HepG2 (cell line): ENCODE results near the gene DYSF. TPM values are rescaled to one million over a fixed set of nuclear protein-coding genes. Genes with fewer than 3 reads are reported as not detected.
A peak's percentile ranks its signal among the peaks of the same experiment; 100 is the strongest.

Experiments used
- BATF2 ChIP-seq: sonication (generic); formaldehyde crosslinking; IDR thresholded peaks from 2 replicates; pipeline ENCODE4 v1.8.0; 2022; ENCODE audit warnings: mild to moderate bottlenecking, missing genetic modification reagents, moderate library complexity
- BCLAF1 ChIP-seq: fragments of 450-650 bp; IDR thresholded peaks from 2 replicates; pipeline ENCODE4 v1.6.1; 2017; ENCODE audit warnings: mild to moderate bottlenecking
- GABPA ChIP-seq, 2 experiments: IDR thresholded peaks; 2 replicates each; pipeline ENCODE4 v1.6.1; 2011 to 2016; ENCODE audit warnings: low read depth in 2 of 2, low read length in 1 of 2, missing biosample characterization in 1 of 2, missing genetic modification characterization in 1 of 2
- HMGXB4 ChIP-seq, 2 experiments: sonication (generic) in 1 of 2; formaldehyde crosslinking in 1 of 2; IDR thresholded peaks; 2 replicates each; pipeline versions ENCODE4 v1.4.0 to v1.6.1; 2018 to 2020; ENCODE audit warnings: missing genetic modification reagents in 2 of 2, borderline replicate concordance in 1 of 2, low read depth in 1 of 2, mild to moderate bottlenecking in 1 of 2, missing biosample characterization in 1 of 2
- MEIS1 ChIP-seq: sonication (generic); formaldehyde crosslinking; IDR thresholded peaks from 2 replicates; pipeline ENCODE4 v1.9.0; 2021; ENCODE audit warnings: mild to moderate bottlenecking, missing genetic modification reagents, moderate library complexity, borderline replicate concordance
- MIER2 ChIP-seq: IDR thresholded peaks from 2 replicates; pipeline ENCODE4 v1.6.1; 2016; ENCODE audit warnings: missing biosample characterization, missing genetic modification reagents
- MXD3 ChIP-seq: IDR thresholded peaks from 2 replicates; pipeline ENCODE4 v1.6.1; 2016; ENCODE audit warnings: mild to moderate bottlenecking, missing biosample characterization, missing genetic modification reagents
- NR2C2 ChIP-seq: sonication (generic); formaldehyde crosslinking; IDR thresholded peaks from 2 replicates; pipeline ENCODE4 v1.4.0; 2020; ENCODE audit warnings: missing genetic modification reagents, mild to moderate bottlenecking, moderate library complexity, borderline replicate concordance
- POGZ ChIP-seq: sonication (generic); formaldehyde crosslinking; IDR thresholded peaks from 2 replicates; pipeline ENCODE4 v1.4.0; 2020; ENCODE audit warnings: mild to moderate bottlenecking, missing genetic modification reagents
- PPARG ChIP-seq: conservative IDR thresholded peaks from 2 replicates; pipeline ENCODE4 v1.6.1; 2016; ENCODE audit warnings: missing biosample characterization, missing genetic modification reagents
- SIN3A ChIP-seq: IDR thresholded peaks from 2 replicates; pipeline ENCODE4 v1.6.1; 2011; ENCODE audit warnings: low read depth, mild to moderate bottlenecking, control low read depth, low read length, borderline replicate concordance
- SKI ChIP-seq: fragments of 450-650 bp; IDR thresholded peaks from one replicate; pipeline ENCODE4 v1.6.1; 2018; ENCODE audit warnings: mild to moderate bottlenecking; ENCODE audit not compliant: partially characterized antibody
- SOX5 ChIP-seq: IDR thresholded peaks from 2 replicates; pipeline ENCODE4 v1.6.1; 2016; ENCODE audit warnings: borderline replicate concordance
- TARDBP ChIP-seq: sonication (generic); formaldehyde crosslinking; IDR thresholded peaks from 2 replicates; pipeline ENCODE4 v1.8.0; 2022; ENCODE audit warnings: mild to moderate bottlenecking, missing genetic modification reagents
- TEAD2 ChIP-seq: sonication (generic); formaldehyde crosslinking; IDR thresholded peaks from 2 replicates; pipeline ENCODE4 v1.9.0; 2021; ENCODE audit warnings: missing genetic modification reagents
- ZKSCAN8 ChIP-seq: IDR thresholded peaks from 2 replicates; pipeline ENCODE4 v1.6.1; 2016; ENCODE audit warnings: borderline replicate concordance, missing genetic modification reagents, missing compliant biosample characterization
- ZNF263 ChIP-seq: sonication (generic); formaldehyde crosslinking; IDR thresholded peaks from 2 replicates; pipeline ENCODE4 v1.4.0; 2020; ENCODE audit warnings: missing genetic modification reagents
- ZNF276 ChIP-seq: sonication (generic); formaldehyde crosslinking; IDR thresholded peaks from 2 replicates; pipeline ENCODE4 v1.4.0; 2020; ENCODE audit warnings: mild to moderate bottlenecking, low read depth, missing genetic modification reagents
- ZNF570 ChIP-seq: sonication (generic); formaldehyde crosslinking; IDR thresholded peaks from 2 replicates; pipeline ENCODE4 v1.4.0; 2020; ENCODE audit warnings: mild to moderate bottlenecking, missing genetic modification reagents, borderline replicate concordance
- ZNF816 ChIP-seq: sonication (generic); formaldehyde crosslinking; IDR thresholded peaks from 2 replicates; pipeline ENCODE4 v1.8.0; 2022; ENCODE audit warnings: missing genetic modification reagents, mild to moderate bottlenecking, borderline replicate concordance
- polyA plus RNA-seq, 8 experiments: library from polyadenylated mRNA; depleted of rRNA in 3 of 8; stranded (reverse) in 7 of 8; unstranded in 1 of 8; fragments of >200 nt; fragmentation: Illumina TruSeq in 4 of 8; extraction: Trizol in 4 of 8; gene quantifications; 2 replicates each; pipeline versions ENCODE4 v1.2.1 to v1.2.3, GENCODE V29; 2011 to 2016; ENCODE audit warnings: low read depth in 4 of 8, missing spikeins in 1 of 8, mixed read lengths in 1 of 8; ENCODE audit not compliant: insufficient read depth in 1 of 8
- total RNA-seq, 5 experiments: library from RNA; depleted of rRNA; stranded (reverse); fragments of >200 nt; fragmentation: Illumina TruSeq; extraction: Trizol; gene quantifications; 2 replicates each; pipeline ENCODE4 v1.2.3, GENCODE V29; 2016; ENCODE audit warnings: low read depth in 1 of 5

DYSF gene
- total and polyA plus RNA-seq, 2 of the 13 experiments (the other 11 are each of a cell fraction or from before 2014, with no cell fraction given) = 0.15 to 2.4 TPM

GRCh38 chr2:71531522-71532047 is 78.2 kb downstream of the DYSF start (continued):
- TF ChIP-seq BCLAF1 (no peak), ZNF570 (CRISPR knock-in tag) (no peak), ZNF276 (CRISPR knock-in tag) (no peak), HMGXB4 (CRISPR knock-in tag; IDR thresholded peaks at IDR 0.05; ENCODE audit: borderline replicate concordance in 1 of 2, low read depth in 1 of 2) (no peak), BATF2 (CRISPR knock-in tag) (no peak), ZNF263 (CRISPR knock-in tag) (no peak), SKI (peak; percentile 26), PPARG (0 out of 2 replicates have a peak, but pooled peaks have one; percentile 37), TARDBP (CRISPR knock-in tag) (peak; percentile 42; the same call in 1 of the 2 replicates), GABPA (IDR thresholded peaks at IDR 0.05; ENCODE audit: low read depth, low read length) (no peak), GABPA (CRISPR knock-in tag; IDR thresholded peaks at IDR 0.05; ENCODE audit: low read depth) (peak; percentile 67; the same call in 1 of the 2 replicates), TEAD2 (CRISPR knock-in tag) (no peak), ZKSCAN8 (CRISPR knock-in tag) (0 out of 2 replicates have a peak, but pooled peaks have one; percentile 35), SOX5 (peak; percentile 50; the same call in 1 of the 2 replicates), MXD3 (CRISPR knock-in tag) (no peak), MEIS1 (CRISPR knock-in tag) (no peak), MIER2 (CRISPR knock-in tag) (no peak), SIN3A (no peak), NR2C2 (CRISPR knock-in tag) (peak; percentile 44; the same call in 1 of the 2 replicates), ZNF816 (CRISPR knock-in tag) (peak; percentile 57; the same call in 1 of the 2 replicates), POGZ (peak; percentile 67; the same call in 1 of the 2 replicates)
